Stimulated activated CD4-positive, alpha-beta T cell treated with anti-CD3 and anti-CD28 coated beads, Interleukin-4, amount 100 ng/mL, for 24 hours (primary cell): ENCODE measurements around the gene PTPRD.

Experiments
- DNase-seq: peaks from one replicate; pipeline ENCODE4 v3.0.0-alpha.2; 2020

The PTPRD gene

DNA sequence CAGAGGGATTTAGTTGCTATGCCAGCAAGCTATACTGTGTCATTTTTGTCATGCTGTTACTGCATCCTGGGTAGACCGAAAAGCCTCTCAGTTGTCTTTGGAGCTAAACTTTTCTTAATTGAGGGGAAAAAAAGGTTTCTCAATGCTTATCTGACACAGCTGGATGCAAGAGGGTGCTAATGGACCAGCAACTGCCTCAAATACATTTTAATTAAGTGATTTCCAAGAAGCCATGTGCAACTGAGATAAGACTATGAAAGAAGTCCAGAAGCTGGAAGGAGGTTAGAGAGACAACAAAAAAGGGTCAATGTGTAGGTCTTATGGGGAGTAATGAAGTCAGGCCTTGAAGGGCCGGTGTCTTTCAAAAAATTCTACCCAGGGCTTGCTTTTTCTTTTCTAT lies 2347.5 kb downstream of the PTPRD start:
- no peak for DNase-seq
